Measurements from ENCODE around the gene EFCAB6.

Gene EFCAB6

DNA sequence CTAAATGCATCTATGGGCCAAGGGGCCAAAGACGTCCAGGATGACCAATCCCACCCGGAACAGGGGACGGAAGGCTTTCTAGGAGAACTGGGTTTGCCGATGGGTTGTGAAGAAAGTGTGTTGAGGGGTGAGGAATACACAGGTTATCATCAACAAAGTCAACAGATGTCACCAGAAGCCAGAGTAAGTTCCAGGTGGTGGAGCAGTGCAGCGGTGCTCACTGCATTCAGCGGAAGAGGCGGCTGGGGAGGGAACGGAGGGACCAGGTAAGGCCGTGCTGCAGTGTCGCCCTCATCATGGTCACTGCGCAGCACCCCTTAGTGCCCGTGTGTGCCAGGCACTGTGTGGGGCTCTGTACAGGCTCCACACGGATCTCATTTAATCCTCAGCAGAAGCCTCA, 176.0 kb downstream of the EFCAB6 start:
- TF ChIP-seq CTCF (IDR thresholded peaks at IDR 0.05; ENCODE audit: low read depth, low read length), result no peak
- no peak for DNase-seq (ENCODE audit: low read depth in 2 of 2)
- no peak overlapping the region for H3K4me3 ChIP-seq (replicated peaks in 1 of 2; ENCODE audit: low read depth in 2 of 2, low read length in 2 of 2)

DNA sequence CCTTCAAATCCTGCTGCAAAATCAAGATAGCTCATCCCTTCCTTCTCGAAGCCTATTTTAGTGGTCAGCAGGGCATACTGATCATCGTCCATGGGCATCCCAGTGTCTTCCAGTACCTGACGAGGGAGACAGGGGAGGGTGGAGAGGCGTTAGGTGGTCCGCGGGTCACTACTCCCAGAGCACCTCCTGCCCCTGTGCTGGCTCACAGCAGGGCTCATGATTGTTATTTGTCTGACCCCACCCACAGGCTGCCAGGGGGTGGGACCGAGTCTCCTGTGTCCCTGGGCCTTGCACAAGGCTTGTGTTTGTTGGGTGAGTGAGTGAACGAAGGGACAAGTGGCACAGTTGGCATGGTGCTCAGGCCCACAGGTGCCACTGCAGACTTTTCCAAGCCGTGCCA, 177.0 kb downstream of the EFCAB6 start:
- no peak overlapping the region for H3K4me3 ChIP-seq (replicated peaks in 1 of 2; ENCODE audit: low read depth in 2 of 2, low read length in 2 of 2)
- DNase-seq (ENCODE audit: low read depth in 2 of 2), result no peak
- TF ChIP-seq CTCF (IDR thresholded peaks at IDR 0.05; ENCODE audit: low read depth, low read length), result no peak

DNA sequence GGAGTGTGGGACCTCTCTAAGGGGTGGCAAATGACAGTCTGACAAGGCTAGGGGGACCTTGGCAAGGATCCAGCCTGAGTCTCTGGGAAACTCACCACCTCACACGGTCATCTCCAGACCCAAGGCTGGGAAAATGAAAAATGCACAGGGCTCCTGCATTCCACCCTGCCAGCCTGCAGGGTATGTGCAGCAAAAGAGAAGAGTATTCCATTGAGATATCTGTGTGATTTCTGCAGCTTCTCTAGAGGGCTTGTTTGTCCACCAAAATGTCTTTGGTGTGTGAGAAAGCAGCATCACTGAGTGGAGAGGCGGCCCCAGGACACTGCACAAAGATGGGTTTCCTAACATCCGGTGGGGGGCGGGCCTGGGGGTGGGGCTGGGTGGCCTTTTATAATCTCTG, 177.8 kb downstream of the EFCAB6 start:
- DNase-seq (ENCODE audit: low read depth in 2 of 2), result no peak
- no peak for TF ChIP-seq CTCF (IDR thresholded peaks at IDR 0.05; ENCODE audit: low read depth, low read length)
- H3K4me3 ChIP-seq (replicated peaks in 1 of 2; ENCODE audit: low read depth in 2 of 2, low read length in 2 of 2), result no peak overlapping the region

- no peak for TF ChIP-seq CTCF (IDR thresholded peaks at IDR 0.05; ENCODE audit: low read depth, low read length)
- no peak overlapping the region for H3K4me3 ChIP-seq (replicated peaks in 1 of 2; ENCODE audit: low read depth in 2 of 2, low read length in 2 of 2)
These were observed 178.3 kb downstream of the EFCAB6 start for GRCh38 chr22:43633631-43634285.

GRCh38 chr22:43631846-43632245, 180.3 kb downstream of the EFCAB6 start:
- no peak for TF ChIP-seq CTCF (IDR thresholded peaks at IDR 0.05; ENCODE audit: low read depth, low read length)
- no peak for DNase-seq (ENCODE audit: low read depth in 2 of 2)

More at GRCh38 chr22:43633631-43634285, 178.3 kb downstream of the EFCAB6 start:
- no peak for DNase-seq (ENCODE audit: low read depth in 2 of 2)

GRCh38 chr22:43631201-43631600, 180.9 kb downstream of the EFCAB6 start:
- no peak for TF ChIP-seq CTCF (IDR thresholded peaks at IDR 0.05; ENCODE audit: low read depth, low read length)
- no peak overlapping the region for H3K4me3 ChIP-seq (replicated peaks in 1 of 2; ENCODE audit: low read depth in 2 of 2, low read length in 2 of 2)
- DNase-seq (ENCODE audit: low read depth in 2 of 2), result no peak

More at GRCh38 chr22:43631846-43632245, 180.3 kb downstream of the EFCAB6 start:
- no peak overlapping the region for H3K4me3 ChIP-seq (replicated peaks in 1 of 2; ENCODE audit: low read depth in 2 of 2, low read length in 2 of 2)

DNA sequence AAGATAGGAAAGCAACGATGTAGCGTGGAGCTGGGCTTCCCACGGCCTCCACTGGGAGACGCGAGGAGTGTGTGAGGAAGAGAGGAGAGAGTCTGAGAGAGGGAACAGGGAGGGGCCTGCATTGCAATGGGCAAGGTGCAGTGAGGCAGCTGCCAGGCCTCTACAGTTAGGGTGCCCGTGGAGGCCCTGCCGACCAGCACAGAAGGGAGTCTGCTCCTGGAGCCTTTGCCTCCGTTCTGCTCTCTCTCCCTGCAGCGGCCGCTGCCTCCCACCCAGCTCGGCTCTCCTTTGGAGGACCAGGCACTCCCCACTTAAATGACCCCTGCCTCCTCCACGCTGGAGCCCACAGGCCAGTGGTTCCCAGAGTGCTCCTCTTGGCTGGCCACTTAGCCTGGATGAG, 181.7 kb downstream of the EFCAB6 start:
- H3K4me3 ChIP-seq (replicated peaks in 1 of 2; ENCODE audit: low read depth in 2 of 2, low read length in 2 of 2), result no peak overlapping the region
- no peak for DNase-seq (ENCODE audit: low read depth in 2 of 2)
- TF ChIP-seq CTCF (IDR thresholded peaks at IDR 0.05; ENCODE audit: low read depth, low read length), result no peak

All from cardiac fibroblast (primary cell).